GM21737 (cell line): Measurements from ENCODE around the gene MAP3K8.
A peak's percentile ranks its signal among the peaks of the same experiment; 100 is the strongest.
"Not testable (repeated sequence)": the region's sequence is repeated elsewhere in the genome, so short reads cannot be mapped to it uniquely, and the experiment has no call there.

Source experiments
- ATAC-seq: cut with Tn5 transposase; IDR thresholded peaks from one replicate; pipeline ENCODE4 v1.9.1; 2021; ENCODE audit warnings: mild to moderate bottlenecking, moderate library complexity; ENCODE audit not compliant: unreplicated experiment

Gene MAP3K8

DNA sequence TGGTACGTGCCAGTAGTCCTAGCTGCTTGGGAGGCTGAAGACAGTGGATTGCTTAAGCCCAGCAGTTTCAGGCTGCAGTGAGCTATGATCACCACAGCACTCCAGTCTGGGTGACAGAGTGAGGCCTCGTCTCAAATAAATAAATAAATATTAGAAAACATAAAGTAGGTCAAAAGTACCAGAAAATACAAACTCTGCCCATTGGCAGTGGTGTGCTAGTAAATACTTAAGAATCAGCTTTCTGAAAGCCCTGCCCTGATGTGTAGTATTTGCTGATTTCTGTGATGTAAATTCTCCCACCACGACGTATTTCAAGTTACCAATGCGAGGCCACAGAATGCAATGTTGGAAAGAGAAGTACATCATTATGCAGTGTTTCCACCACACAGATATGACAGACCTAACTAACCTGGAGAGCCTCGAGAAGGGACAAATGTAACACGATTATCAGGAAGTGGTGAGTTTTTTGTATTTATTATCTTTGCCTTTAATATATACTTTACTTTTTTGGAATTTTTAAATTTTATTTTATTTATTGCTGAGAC, 11.8 kb upstream of the MAP3K8 start:
- ATAC-seq: no peak

DNA sequence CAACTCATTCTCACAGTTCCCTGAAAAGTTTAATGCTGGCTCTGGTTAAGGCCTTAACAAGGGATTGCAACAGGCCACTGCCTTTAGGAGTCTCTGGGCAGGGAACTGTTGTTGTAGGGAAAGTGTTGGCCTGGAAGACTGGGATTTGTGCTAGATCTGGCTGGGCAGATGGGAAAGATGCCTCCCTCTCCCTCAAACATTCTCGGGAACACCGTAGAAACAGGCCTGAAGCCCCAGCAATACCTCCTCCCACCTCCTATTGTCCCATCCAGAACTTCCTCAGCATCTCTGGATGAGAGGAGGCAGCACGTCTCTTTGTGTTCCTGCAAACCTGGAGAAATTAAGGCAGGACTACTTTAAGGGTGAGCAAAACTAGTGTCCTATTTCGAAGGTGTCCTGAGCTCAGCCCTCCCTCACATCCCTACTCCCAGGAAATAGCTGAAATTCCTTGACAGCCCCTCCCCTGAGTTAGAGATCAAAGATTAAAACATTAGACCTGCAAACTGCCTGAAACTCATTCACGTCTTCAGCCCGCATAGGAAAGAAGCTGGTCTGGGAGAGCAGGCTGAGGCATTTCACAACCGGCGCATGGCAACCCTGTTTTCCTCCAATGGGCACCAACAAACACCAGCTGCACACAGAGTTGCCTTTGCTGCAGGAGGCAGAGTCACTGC, 10.9 kb upstream of the MAP3K8 start:
- no peak for ATAC-seq

DNA sequence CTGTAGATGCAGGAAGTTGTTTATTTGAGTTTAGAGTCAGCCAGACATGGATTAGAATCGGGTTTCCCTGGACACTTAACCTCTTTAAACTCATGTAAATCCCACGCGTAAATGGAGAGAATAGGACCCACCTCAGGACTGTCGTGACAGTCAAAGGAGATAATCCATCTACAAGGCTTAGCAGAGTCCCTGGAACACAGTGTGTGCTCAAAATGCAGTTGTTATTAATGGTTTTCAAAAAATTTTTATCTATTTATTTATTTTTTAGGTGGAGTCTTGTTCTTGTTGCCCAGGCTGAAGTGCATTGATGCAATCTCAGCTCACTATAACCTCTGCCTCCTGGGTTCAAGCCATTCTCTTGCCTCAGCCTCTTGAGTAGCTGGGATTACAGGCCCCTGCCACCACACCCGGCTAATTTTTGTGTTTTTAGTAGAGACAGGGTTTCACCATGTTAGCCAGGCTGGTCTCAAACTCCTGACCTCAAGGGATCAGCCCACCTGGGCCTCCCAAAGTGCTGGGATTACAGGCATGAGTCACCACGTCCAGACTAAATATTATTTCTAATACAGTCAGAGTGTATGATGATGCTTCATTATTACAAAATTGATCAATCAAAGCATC, 10.2 kb upstream of the MAP3K8 start:
- ATAC-seq: not testable (repeated sequence)

DNA sequence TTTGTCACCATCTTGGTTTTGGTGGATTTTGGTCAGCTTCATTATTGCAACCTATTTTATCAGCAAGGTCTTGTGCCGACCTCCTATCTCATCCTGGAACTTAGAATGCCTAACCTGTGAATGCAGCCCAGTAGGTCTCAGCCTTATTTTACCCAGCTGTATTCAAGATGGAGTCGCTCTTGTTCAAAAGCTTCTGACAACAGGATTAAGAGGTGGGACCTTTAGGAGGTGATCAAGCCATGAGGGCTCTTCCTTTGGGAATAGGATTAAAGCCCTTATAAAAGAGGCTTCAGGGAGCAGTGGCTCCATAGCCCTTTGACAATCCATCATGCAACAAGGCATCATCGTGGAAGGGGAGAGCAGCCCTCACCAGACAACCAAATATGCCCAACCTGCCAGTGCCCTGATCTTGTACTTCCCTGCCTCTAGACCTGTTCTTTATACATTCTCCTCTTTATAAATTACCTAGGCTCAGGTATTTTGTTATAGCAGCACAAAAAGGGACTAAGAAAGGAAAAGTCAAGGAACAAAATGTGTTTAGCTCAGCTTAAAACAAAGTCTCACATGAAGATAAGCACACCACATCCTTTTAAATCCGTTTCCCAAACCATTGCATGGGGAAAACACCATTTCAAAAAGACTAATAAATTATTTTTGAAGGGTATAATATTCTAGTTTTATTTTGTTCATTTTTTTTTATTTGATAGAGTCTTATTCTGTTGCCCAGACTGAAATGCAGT, 8.5 kb upstream of the MAP3K8 start:
- no peak for ATAC-seq

DNA sequence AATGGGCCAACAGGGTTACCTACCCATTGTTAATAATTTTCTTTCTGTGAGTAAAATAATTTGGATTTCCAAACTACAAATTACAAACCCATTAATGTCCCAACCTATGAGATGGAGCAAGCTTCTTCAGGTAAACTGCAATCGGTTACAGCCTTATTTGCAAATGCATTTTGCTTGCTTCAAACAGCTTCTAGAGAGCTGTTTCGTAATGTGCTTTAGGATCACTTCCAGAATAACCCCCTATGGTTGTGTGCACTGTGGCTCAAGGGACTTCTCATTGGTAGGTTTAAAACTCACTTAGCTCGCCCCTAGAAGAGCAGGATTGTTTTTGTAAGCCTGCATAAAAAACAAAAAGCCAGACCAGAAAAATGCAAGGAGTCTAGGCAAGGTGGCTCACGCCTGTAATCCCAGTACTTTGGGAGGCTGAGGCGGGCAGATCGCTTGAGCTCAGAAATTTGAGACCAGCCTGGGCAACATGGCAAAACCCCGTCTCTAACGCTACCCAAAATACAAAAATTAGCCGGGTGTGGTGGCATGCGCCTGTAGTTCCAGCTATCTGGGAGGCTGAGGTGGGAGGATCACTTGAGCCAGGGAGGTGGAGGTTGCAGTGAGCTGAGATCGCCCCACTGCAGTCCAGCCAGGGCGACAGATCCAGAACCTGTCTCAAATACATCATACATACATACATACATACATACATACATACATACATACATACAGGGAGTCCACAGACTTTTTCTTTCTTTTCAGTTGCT, 3.3 kb upstream of the MAP3K8 start:
- ATAC-seq: no peak

DNA sequence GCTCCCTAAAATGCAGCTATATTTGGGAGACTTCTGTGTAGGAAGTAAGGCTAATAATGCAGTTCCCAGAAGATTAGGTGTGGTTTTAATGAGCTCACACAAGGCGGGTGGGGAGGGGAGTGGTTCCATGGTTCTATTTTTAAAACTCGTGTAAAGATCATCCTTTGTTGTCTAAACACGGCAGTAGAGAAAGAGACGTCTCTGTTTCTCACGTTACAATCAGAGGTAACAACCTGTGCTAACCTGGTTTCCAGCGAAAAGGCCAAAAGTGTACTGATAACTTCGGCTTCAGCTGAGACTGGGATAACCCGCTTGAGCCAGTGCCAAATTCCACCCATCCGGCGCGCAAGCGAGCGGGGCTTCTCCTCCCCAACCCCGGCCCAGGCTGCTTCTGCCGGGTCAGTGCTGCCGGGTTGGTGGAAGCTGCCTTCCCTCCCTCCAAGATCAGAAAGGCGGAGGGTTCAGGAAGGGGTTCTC, 2.5 kb upstream of the MAP3K8 start:
- ATAC-seq: no peak

DNA sequence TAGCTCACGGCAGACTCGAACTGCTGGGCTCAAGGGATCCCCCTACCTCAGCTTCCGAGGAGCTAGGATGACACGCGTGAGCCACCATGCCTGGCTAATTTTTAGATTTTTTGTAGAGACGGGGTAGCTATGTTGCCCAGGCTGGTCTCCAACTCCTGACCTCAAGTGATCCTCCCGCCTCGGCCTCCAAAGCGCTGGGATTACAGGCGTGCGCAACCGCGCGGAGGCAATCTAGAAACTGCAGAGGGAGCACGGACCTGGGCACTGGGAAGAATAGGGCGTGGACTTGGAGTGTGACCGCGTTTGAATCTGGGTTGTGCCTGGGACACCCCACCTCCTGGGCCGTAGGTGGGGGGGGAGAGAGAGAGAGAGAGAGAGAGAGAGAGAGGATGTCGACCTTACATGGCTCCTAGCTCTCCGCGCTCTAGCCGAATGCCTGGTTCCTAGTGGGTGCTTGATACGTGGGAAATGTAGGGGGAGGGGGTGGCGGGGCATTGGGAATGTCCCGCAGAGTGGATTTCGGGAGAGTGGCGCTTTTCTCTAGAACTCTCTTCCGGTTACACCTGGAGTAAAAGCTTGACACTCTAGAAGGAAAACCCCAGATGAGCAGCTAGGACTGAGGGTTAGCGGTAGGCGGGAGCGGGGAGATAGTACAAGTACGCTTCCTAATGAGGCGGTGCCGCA, 1.2 kb upstream of the MAP3K8 start:
- ATAC-seq: peak; percentile 1

DNA sequence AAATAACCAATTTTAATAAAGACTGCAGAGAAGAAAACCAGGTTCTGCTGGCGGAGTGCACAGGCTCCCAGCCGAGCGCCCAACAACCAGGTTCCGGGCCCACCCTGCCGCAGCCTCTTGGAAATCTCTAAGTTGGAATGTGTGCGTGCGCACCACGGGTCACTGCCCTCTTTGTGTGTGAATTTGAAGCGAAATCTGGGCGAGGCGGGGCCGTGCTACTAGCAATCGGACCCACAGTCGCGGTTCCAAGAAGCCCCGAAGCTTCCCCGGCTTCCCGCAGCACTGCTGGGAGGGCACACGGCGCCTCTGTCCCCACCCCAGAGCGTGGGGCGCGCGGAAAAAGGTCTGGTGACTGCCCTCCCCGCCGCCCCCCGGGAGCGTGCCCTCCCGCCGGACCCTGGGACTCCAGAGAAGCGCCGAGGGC, 666 bp upstream of the MAP3K8 start:
- peak; percentile 21 for ATAC-seq

DNA sequence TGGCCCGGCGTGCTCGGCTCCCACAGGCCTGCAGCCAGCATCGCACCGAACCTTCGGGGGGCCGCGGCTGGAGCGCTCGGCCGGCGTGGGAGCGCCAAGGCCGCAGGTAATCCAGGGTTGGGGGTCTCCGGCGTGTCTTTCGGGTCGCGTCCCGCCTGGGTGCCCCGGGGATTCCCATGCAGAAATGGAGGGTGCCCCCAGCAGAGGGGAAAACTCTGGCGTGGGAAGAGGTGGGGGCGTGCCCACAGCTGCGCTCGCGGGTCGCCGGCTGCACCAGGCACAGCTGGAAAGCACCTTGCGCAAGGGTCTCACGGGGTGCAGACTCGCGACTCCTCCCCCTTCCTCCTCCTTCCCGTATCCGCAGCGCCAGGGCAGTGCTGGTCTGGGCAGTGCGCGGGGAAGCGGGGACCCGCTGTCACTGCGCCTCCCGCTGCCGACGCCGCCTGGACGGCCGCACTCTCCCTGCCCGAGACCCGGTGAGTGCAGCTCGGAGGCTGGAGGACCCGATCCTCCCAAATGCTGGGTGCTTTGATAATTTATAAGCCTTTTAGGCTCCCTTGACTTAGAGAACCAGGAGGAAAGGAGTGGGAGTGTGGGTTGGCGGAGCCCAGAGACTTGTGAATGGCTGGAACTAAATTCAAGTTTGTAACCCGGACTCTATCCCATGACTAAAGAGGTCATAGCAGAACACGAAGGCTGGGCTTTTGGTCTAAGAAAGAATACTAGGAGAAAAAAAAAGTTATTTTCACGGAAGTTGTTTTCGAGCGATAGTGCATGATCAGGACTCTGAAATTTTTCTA, 489 bp downstream of the MAP3K8 start:
- peak; percentile 51 for ATAC-seq

DNA sequence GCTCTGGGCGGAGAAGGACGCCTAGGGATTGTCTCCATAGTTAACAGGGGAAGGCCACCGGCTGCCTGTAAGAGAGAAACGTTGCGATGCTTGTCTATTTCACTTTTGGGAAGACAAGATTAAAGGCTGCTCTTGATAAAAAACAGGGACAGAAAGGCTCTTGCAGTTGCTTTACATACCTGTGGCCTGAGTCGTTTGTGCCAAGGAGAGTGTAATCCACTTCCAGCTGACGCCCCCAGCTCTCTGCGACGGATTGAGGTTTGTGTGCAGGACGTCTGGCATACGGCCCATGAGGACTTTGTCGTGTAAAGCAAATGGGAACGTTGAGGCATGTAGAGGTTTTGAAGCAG, 1.1 kb downstream of the MAP3K8 start:
- ATAC-seq: no peak

DNA sequence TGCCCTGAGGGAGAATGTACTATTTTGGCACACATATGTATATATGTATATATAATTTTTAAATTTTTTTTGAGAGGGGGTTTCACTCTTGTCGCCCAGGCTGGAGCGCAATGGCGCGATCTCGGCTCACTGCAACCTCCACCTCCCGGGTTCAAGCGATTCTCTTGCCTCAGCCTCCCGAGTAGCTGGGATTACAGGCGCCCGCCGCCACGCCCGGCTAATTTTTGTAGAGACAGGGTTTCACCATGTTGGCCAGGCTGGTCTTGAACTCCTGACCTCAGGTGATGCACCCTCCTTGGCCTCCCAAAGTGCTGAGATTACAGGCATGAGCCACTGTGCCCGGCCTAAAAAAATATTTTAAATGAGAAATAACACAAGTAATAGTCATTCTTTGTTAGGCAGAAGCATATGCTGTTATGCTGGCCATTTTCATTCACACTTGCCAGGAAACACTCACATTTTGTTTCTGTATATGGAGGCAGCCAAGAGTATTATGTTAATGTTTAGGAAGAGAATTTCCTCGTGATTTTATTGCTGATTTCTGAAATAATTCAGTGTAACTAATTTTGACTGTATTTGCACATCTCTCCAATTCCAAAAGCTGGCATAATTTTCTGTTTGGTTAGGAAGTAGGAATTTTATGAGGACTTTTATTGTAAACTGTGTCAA, 1.6 kb downstream of the MAP3K8 start:
- ATAC-seq: not testable (repeated sequence)

DNA sequence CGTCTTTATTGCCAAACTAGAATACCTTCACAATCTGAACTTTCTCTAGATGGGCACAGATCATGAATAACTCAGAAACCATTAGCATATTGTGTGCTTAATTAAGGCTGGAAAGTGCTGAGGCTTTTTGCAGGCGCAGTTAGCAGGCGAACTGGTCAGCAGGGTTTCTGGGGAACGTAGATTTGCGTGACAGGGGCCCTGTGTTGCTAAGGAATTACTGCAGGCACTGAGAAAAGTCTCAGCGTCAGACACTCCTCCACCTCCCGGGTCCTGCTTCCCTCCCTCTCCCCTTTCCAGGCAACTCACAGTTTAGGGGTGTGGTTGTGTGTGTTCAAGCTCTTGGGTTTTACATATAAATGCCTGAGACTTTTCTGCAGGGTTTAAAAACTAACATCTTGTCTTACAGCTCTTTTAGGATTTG, 2.2 kb downstream of the MAP3K8 start:
- ATAC-seq: no peak

DNA sequence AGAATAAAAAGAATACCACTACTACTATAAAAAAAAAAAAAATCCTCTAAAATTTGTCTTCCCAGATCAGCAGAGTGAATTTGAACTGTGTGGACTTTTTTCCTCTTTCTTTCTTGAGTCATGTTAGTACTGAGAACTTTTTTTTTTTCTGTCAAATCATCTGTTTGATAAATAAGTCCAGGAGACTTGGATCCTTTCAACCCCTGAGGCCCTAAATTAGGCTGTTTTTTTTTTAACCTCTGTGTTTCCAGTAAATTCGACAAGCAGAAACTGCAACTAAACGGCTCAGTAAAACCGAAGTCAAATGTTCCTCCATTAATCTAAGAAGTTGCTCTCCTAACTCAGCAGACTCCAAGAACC, 2.7 kb downstream of the MAP3K8 start:
- no peak for ATAC-seq

DNA sequence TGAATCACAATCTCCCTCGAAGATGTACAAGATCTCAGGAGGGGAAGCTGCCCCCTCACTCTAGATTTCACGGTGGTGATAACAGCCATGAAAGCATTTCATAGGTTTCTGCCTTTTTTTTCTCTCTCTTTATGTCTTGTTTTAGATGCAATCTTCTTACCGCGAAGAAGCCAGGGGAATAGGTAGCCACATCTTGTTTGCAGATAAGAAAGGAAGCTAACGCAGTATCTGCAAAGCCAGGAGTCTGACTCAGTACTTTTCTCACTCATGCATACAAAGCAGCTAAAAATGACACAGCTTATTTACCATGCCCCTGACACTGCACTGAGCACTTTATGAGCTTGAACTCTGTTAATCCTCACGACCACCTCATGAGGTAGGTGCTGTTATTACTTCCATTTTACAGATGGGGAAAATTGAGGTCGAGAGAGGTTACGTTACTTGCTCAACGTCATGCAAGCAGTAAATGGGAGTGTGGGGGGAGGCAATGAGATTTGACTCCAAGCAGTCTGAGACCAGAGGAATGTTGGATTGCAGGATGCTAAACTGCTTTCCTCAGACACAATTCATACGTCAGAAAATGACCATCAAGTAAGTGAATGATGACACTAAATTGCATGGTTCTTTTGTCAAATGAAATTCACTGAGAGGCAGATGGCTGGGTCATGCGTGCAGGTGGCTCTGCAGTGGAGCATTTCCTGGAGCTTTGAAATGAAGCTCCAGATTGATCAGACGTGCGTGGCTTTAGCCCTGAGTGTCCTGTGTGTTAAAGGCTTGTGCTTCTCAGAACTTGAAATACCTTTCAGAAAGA, 3.3 kb downstream of the MAP3K8 start:
- no peak for ATAC-seq

DNA sequence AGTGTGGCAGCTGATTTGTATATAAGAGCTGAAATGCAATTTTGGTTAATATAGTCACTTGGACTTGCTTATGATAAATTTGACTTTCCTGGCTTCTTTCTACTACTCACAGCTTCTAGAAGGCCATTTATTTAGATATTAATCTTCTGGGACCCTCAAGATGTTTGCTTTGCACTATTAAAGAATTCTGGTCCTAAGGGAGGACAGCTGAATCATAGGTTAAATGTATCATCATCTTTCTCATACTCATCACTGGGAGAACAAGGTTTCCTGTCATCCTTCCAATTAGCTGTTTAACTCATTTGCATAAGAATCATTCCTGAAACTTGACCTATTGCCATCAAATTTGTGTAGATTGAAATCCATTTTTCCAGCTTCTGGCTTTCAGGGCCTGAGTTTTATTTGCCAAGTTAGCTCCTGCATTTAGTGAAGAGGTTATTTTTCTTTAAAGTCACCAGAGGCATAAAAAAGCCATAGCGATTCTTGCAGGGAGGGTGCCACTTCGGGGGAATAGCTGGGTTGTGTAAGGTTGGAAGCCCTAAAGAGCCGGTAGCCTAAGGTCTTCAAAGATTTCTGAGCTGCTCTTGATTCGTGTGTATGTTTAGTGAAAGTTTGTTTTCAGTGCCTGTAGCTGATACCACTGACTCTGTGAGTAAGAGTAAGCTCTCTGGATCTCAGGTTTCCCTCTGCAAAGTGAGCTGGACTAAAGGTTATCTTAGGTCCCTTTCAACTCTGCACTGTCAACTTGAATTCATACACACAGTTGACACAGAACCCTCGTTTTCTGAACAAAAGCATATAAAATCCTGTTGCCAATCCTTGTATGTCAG, 4.3 kb downstream of the MAP3K8 start:
- ATAC-seq: no peak

DNA sequence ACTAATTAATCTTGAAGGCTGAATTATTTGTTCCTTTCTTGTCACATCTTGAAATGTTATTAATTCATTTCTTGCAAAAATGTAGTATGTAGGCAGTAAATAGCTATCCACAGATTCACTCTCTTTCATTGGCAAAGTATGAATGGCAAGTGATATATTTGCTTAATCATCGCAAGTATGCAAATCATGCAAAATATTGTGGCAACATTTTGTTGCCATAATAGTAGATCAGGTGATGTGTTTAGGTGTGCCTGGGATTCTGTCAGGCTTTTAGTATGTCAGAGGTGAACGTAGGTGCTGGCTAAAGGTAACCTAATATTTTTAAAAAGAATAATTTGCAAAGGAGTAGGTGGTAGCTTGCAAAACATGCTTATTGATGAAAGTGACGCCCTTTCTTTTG, 5.9 kb downstream of the MAP3K8 start:
- ATAC-seq: no peak

DNA sequence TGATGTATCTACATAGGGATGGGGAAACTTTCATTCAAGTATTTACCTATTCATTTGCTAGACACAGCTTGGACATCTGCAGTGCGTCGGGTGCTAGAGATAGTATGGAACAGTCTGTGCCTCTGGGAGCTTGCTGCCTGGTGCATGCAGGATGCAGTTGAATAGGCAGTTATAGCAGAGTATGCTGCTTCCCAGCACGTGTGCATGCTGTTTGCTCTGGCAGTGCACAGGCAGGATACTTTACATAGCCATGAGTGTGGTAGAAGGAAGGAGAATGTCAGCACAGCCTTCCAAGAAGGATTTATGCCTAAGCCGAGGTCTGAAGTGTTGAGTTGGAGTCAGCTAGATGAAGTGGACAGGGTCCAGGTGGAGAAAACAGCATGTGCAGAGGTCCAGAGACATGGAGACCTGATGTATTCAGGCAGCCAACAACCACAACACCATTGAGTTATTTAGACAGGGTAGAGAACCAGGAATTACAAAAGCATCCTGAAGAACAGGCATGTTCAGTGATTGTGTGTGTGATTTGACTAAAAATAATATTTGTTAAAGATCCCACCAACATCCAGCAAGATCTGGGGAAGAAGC, 8.1 kb downstream of the MAP3K8 start:
- ATAC-seq: no peak
